IPS DF 19.7 (cell line): ENCODE measurements around the gene ANKZF1.

Experiments
- DNase-seq: peaks from one replicate; pipeline ENCODE4 v3.0.0-alpha.2; 2013; ENCODE audit warnings: low read depth, low spot score

Gene ANKZF1

DNA sequence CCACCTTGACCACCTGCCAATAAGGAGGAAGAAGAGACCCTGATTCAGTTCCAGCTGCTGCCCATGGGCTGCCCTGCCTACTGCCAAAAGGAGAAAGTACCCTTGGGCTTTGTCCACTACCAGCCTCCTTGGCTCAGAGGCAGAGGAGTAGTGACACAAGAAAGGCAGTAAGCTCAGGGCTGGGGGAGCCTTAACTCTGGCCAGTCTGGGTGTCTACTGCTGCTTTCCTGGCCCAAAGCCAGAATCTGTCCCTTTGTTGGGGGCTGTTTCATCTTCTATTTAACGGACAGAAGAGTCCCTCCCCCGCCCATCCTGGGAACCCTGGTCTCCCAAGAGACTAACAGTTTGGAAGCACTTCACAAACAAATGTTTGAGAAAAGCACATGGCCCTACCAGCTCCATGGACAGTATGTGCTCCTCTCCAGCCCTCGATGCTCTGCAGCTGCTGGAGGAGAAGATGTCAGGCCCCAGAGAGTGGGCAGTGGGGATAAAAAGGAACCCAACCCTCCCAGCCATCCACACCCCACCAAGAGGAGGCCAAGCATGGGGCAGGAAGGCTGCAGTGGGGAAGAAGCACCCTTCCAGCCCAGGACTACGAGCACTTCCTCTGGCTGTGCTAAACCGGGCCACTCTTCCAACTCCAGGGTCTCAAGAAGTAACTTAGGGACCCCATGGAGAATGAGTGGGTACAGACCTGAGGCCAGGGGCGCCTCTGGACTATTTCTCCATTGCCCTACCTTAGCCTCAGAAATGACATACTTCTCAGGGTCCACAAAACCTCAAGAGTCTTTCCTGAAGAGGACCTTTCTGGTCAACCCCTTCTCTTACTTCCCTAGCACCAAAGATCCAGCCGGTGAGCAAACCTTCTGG is 1.3 kb upstream of the ANKZF1 start:
- no peak for DNase-seq

DNA sequence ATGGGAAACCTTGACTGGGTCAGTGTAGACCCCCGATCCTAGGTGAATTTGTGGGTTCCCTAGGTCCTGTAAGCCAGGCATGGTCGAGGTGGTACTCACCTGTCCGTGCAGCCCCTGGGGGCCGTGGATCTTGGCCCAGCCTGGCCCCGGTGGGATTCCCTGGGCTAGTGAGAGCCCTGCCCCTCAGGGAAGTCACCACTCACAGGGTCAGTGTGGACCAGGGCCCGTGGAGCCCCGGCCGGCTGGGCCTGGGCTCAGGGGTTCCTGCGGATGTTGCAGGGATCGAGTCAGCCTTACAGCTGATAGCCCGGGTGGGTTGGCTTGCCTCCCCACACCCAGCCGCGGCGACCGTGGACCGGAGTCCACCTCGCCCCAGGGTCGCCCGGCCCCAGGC is 698 bp upstream of the ANKZF1 start:
- DNase-seq, result no peak

GRCh38 chr2:219230059-219230540 is 494 bp downstream of the ANKZF1 start:
- DNase-seq, result no peak

- DNase-seq, result no peak
Observed at GRCh38 chr2:219234331-219234730, 4.7 kb downstream of the ANKZF1 start.

- no peak for DNase-seq
Observed at GRCh38 chr2:219243291-219243761, 13.7 kb downstream of the ANKZF1 start.

- no peak for DNase-seq
Observed at GRCh38 chr2:219244789-219245147, 15.2 kb downstream of the ANKZF1 start.

DNA sequence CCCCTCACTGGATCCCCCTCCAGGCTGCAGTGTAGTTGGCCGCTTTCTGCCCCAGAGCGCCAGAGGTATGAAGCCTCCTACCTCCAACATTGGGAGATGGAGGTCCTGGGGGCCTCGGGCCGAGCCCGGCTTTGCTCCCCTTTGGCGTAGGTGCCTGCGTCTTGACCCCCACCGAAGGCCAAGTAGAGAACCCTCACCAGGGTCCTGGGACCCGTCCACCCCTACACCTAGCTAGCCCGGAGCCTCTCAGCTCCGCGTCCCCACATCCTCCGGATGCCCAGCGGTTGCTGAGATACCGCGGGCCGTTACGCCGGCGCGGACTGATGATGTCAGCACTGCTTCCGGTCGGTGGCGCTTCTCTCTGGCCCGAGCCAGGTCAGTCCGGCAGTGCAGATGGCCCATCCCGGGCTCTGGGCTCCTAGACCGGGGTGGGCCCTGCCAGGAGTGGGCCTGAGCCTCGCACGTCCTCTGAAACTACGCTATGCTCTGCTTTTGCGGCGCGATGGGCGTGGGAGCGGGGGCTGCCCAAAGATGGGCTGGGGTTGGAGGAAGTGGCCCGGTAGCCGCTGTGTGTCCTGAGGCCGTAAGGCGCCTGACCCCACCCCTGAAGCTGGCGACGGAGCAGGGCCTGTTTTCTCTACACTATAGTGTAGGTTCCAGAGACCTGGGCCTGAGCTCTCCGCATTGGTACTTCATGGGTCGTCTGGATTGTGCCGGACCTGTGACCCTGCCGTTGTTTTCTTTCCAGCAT is 15.7 kb downstream of the ANKZF1 start, which contains the start of the genes GLB1L and STK16:
Gene GLB1L, minus strand, starts transcription at position 297 of the 751 bp plus-strand sequence. CDS start 1,871 bp downstream, outside the sequence.
Gene STK16, plus strand, starts transcription at position 332 of the 751 bp plus-strand sequence. CDS start 521 bp downstream, outside the sequence.
- DNase-seq, result no peak

- DNase-seq, result no peak
Observed at GRCh38 chr2:219245899-219246230, 16.3 kb downstream of the ANKZF1 start.

- no peak for DNase-seq
Observed at GRCh38 chr2:219246559-219246958, 17.0 kb downstream of the ANKZF1 start.

DNA sequence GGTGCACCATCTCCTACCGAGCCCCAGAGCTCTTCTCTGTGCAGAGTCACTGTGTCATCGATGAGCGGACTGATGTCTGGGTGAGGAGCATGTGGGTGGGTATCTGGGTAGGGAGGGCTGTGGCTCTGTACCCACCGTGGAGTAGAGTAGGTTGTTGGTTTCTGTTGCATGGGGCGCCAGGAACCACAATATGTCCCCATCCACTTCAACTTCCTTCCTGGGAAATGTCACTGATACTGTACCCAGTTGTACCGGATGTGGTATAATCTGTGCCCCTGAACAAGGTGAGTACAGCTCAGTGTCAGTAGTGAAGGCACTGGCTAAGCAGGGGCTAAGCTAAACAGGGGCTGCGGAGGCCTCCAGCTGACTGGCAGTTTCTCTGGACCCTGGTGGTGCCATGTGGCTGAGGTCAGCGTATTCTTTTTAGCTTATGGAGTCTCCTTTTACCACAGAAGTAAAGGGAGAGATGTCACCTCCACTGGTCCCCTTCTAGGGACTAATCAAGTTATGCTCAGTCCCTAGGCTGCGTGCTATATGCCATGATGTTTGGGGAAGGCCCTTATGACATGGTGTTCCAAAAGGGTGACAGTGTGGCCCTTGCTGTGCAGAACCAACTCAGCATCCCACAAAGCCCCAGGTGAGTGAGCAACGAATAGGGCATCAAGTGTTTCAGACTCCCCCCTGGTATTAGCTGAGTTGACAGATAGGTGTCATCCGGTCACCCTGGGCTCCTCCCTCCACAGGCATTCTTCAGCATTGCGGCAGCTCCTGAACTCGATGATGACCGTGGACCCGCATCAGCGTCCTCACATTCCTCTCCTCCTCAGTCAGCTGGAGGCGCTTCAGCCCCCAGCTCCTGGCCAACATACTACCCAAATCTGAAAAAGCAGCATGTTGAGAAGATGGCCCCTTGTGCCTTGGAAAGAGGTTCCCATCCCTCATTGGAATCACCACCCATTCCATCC is 18.4 kb downstream of the ANKZF1 start:
- no peak for DNase-seq

GRCh38 chr2:219248845-219249202 is 19.2 kb downstream of the ANKZF1 start:
- no peak for DNase-seq

- no peak for DNase-seq
Observed at GRCh38 chr2:219249203-219249980, 19.8 kb downstream of the ANKZF1 start.

DNA sequence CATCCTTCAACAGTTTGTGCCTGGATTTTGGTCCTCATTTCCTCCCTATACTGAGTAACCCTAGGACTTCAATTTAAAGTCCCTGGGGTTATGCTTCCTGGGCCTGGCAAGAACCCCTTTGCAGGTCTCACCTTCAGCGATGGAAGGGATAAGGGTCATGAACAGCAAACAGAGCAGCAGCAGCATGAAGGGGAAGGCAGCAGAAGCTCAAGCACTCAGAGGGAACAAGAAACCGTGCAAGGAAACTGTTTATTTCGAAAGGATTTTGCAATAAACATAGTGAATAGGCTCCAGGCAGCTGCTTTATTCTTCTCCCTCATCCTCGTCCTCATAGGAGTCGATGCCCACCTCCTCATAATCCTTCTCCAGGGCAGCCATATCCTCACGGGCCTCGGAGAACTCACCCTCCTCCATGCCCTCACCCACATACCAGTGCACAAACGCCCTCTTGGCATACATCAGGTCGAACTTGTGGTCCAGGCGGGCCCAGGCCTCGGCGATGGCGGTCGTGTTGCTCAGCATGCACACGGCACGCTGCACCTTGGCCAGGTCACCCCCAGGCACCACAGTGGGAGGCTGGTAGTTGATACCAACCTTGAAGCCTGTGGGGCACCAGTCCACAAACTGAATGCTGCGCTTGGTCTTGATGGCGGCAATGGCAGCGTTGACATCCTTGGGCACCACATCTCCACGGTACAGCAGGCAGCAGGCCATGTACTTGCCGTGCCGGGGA is 20.6 kb downstream of the ANKZF1 start:
- DNase-seq, result no peak

GRCh38 chr2:219251656-219252055 is 22.1 kb downstream of the ANKZF1 start:
- DNase-seq, result no peak

DNA sequence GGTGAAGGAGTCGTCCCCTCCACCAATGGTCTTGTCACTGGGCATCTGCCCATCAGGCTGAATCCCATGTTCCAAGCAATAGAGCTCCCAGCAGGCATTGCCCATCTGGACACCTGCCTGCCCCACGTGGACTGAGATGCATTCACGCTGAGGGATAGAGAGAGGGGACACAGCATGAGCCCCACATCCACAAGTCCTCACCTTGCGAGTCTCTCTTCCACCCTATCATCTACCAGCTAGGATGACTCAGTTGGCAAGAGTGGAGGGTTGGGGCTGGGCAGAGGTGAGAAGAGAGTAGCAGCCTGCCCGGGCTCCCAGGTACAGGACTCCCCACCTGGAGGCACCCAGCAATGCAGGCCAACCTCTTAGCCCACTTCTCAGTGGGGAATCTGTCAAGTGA is 22.5 kb downstream of the ANKZF1 start:
- no peak for DNase-seq

DNA sequence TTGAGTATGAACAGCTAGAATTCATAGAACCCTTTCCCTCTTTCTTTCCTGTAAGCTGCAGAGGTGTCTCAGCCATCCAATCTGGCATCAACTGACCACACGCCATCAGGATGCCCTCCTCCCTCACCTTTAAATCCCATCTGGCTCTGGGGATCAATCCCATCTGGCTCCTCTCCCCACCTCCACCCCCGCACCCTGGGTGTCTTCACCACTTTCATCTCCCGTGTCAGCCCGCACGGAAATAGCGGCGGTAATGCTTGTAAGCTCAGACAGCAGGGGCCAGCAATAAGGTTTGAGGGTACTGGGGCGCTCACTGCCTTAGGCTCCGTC is 22.9 kb downstream of the ANKZF1 start:
- DNase-seq, result no peak

DNA sequence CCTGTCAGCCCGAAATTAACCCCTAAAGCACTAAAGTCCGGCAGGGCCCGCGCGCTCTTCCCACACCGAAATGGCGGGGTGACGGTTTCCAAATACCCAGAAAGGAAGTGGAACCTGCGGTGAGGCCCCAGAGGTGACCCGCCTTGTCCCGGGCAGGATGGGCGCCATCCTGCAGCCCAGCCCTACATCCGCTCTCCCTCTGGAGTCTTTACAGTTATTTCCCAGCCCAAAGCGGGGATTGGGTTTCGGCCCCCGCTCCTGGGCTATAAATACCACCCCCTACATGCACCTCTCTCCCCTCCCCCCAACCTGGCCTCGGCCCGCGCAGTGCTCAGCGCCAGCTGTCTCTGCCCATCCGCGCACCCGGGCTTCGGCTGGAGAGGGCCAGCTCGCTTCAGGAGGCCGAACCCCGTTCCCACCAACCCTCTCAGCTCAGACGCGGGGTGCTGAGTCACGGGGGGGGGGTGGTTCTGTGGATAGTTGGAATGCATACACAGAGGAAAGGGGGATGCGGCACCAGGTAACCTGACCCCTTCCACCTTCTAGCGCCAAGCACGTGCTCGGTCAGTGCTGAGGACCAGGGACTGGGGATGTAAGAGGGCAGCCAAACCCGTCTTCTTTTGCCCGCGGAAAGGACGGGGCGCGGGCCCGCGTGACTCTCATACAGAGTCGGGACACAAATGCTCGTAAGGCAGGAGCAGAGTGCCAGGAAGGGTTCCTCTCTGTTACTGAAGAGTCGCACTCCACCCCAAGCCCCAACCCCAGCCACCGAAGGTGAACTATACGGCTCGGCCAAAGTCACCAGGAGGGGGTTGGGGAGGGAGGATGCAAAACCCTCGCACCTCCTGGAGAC is 23.5 kb downstream of the ANKZF1 start, which contains the start of gene TUBA4B:
Gene TUBA4B, plus strand, starts transcription at position 344 of the 853 bp plus-strand sequence. Its CDS starts 165 bp downstream, at position 509.
- no peak for DNase-seq

DNA sequence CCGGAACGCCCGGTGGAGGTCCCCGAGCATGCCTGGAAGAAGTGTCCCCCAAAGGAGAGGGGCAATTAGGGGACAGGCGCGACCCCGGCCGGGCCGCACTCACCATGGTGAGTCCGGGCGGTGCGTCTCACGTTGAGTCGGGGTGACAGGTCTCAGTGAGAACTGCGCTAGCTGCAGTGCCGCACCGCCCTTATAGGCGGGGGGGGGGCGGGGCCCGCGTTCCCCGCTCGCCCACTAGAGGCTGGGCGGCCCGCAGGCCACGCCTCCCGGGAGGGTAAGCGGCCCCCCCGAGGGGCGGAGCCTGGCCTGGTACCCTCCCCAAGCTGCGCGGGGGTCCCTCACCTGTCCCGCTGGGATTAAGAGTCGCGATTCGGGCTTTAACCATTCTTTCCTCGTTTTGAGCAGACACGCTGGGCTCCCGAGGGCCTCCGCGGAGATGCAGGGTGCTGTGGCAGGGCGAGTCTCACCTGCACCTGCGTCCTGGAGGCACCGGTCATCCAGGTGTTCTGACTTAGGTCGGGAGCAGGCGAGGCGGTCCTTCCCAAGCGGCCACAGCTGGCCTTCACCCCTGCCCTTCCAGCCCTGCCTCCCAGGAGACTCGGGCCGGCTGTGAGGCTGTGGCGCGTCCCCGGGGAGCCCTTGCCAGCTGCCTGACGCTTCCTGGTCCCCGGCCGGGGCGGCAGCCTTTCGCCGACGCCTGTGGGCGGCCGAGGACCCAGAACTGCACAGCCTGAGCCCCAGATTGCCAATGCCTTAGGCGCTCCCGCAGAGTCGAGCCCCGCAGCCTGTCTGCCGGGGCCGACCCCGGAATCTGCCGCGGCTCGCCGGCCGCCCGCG is 24.4 kb downstream of the ANKZF1 start, which contains the start of gene TUBA4A:
Gene TUBA4A, minus strand, starts transcription at position 166 of the 837 bp plus-strand sequence. Its CDS starts 60 bp downstream, at position 106.
- no peak for DNase-seq
